H1 (cell line): Measurements from ENCODE around the gene RNU6-7. TPM values are rescaled to one million over a fixed set of nuclear protein-coding genes. Genes with fewer than 3 reads are reported as not detected.

ENCODE experiments used
- CTCF ChIA-PET: fragments of 300-600 bp; sonication (Branson Sonifier 250); formaldehyde crosslinking; loops from one replicate; lab custom pipeline; 2021; ENCODE audit not compliant: partially characterized antibody; lab: Charles Lee
- POLR2A ChIA-PET: fragments of 300-600 bp; sonication (Branson Sonifier 250); formaldehyde crosslinking; loops from one replicate; lab custom pipeline; 2021; ENCODE audit warnings: inconsistent platforms; ENCODE audit not compliant: partially characterized antibody; lab: Charles Lee
- DNase-seq, 2 experiments: peaks; one replicate each; pipeline versions ENCODE4 v3.0.0 to v3.0.0-alpha.2; 2010 to 2022; ENCODE audit warnings: low spot score in 2 of 2, low read depth in 1 of 2, mixed read lengths in 1 of 2
- FAIRE-seq: peaks from 2 replicates; lab custom pipeline; 2011; peaks lifted over from hg19 to GRCh38; lab: Jason Lieb, UNC
- H2AFZ ChIP-seq: 2 replicates; pipeline ENCODE4 v1.8.1; 2012; ENCODE audit warnings: low read length, inconsistent platforms
- H2AK5ac ChIP-seq: 2 replicates; pipeline ENCODE4 v1.6.1; 2013; ENCODE audit warnings: low read depth, low read length
- H2BK120ac ChIP-seq: replicated peaks from 2 replicates; pipeline ENCODE3; 2013; ENCODE audit warnings: low read depth, low read length, inconsistent platforms
- H2BK12ac ChIP-seq: 2 replicates; pipeline ENCODE4 v1.6.1; 2013; ENCODE audit warnings: low read depth, low read length
- H2BK15ac ChIP-seq: 2 replicates; pipeline ENCODE4 v1.6.1; 2013; ENCODE audit warnings: low read length
- H2BK20ac ChIP-seq: 2 replicates; pipeline ENCODE4 v1.6.1; 2013; ENCODE audit warnings: low read length
- H2BK5ac ChIP-seq: 2 replicates; pipeline ENCODE4 v1.6.1; 2013; ENCODE audit warnings: low read depth, low read length
- H3K14ac ChIP-seq: 2 replicates; pipeline ENCODE4 v1.6.1; 2013; ENCODE audit warnings: inconsistent platforms; ENCODE audit not compliant: insufficient read length
- H3K18ac ChIP-seq: 2 replicates; pipeline ENCODE4 v1.6.1; 2013; ENCODE audit warnings: low read length; ENCODE audit errors: extremely low read depth
- H3K23ac ChIP-seq: 2 replicates; pipeline ENCODE4 v1.6.1; 2013; ENCODE audit warnings: inconsistent platforms; ENCODE audit not compliant: insufficient read length
- H3K23me2 ChIP-seq: 2 replicates; pipeline ENCODE4 v1.6.1; 2013; ENCODE audit warnings: low read depth, low read length
- H3K27ac ChIP-seq: 2 replicates; pipeline ENCODE4 v1.6.1; 2011; ENCODE audit warnings: low read depth, low read length, inconsistent platforms
- H3K27me3 ChIP-seq, 4 experiments: replicated peaks in 1 of 4; 1 replicate in 1 of 4; 2 replicates in 3 of 4; pipeline versions ENCODE4 v1.6.1 to v1.8.1; 2011 to 2013; ENCODE audit warnings: low read length in 3 of 4, mild to moderate bottlenecking in 3 of 4, inconsistent platforms in 2 of 4, mixed read lengths in 2 of 4, moderate library complexity in 1 of 4; ENCODE audit not compliant: control insufficient read depth in 3 of 4, insufficient read depth in 3 of 4; ENCODE audit errors: extremely low read depth in 1 of 4
- H3K36me3 ChIP-seq, 4 experiments: 2 replicates each; pipeline versions ENCODE4 v1.6.1 to v1.8.1; 2011 to 2013; ENCODE audit warnings: mild to moderate bottlenecking in 4 of 4, low read length in 3 of 4, moderate library complexity in 2 of 4, control low read depth in 1 of 4, inconsistent platforms in 1 of 4; ENCODE audit not compliant: insufficient read depth in 4 of 4, control insufficient read depth in 2 of 4
- H3K4ac ChIP-seq: replicated peaks from 2 replicates; pipeline ENCODE3; 2013; ENCODE audit warnings: low read length, low read depth, mixed read lengths, inconsistent platforms; ENCODE audit not compliant: insufficient read length
- H3K4me1 ChIP-seq, 4 experiments: replicated peaks in 1 of 4; 1 replicate in 1 of 4; 2 replicates in 3 of 4; pipeline versions ENCODE4 v1.6.1 to v1.8.1; 2011 to 2013; ENCODE audit warnings: low read length in 3 of 4, inconsistent platforms in 2 of 4, mixed read lengths in 1 of 4; ENCODE audit not compliant: insufficient read depth in 4 of 4, control insufficient read depth in 3 of 4
- H3K4me2 ChIP-seq, 2 experiments: 2 replicates each; pipeline versions ENCODE4 v1.6.1 to v1.8.1; 2011 to 2013; ENCODE audit warnings: low read depth in 2 of 2, low read length in 2 of 2, control low read depth in 1 of 2, inconsistent platforms in 1 of 2, mild to moderate bottlenecking in 1 of 2; ENCODE audit not compliant: insufficient read depth in 1 of 2
- H3K4me3 ChIP-seq, 4 experiments: fragments of 200-600, 300-600 bp in 1 of 4; sonication (generic), shearing (Covaris generic), sonication (Bioruptor Twin) in 1 of 4; 2 replicates each; pipeline versions ENCODE4 v1.5.1 to v1.8.1; 2011 to 2016; ENCODE audit warnings: low read length in 4 of 4, low read depth in 3 of 4, control low read depth in 2 of 4, inconsistent platforms in 2 of 4, mild to moderate bottlenecking in 2 of 4, mixed read lengths in 1 of 4, moderate library complexity in 1 of 4; ENCODE audit not compliant: insufficient read depth in 2 of 4; ENCODE audit errors: extremely low read depth in 1 of 4
- H3K56ac ChIP-seq: replicated peaks from 2 replicates; pipeline ENCODE3; 2013; ENCODE audit warnings: low read depth, mild to moderate bottlenecking, mixed read lengths, low read length, inconsistent platforms; ENCODE audit not compliant: insufficient read length
- H3K79me1 ChIP-seq: 2 replicates; pipeline ENCODE4 v1.6.1; 2013; ENCODE audit warnings: low read depth, low read length, control low read depth
- H3K79me2 ChIP-seq, 2 experiments: 2 replicates each; pipeline versions ENCODE4 v1.6.1 to v1.8.1; 2012 to 2013; ENCODE audit warnings: low read length in 2 of 2, mild to moderate bottlenecking in 2 of 2, inconsistent platforms in 1 of 2; ENCODE audit not compliant: insufficient read depth in 2 of 2, control insufficient read depth in 1 of 2
- H3K9ac ChIP-seq, 4 experiments: replicated peaks in 1 of 4; 1 replicate in 1 of 4; 2 replicates in 3 of 4; pipeline versions ENCODE4 v1.6.1 to v1.8.1; 2011 to 2013; ENCODE audit warnings: low read depth in 3 of 4, low read length in 3 of 4, control low read depth in 2 of 4, mild to moderate bottlenecking in 2 of 4, moderate library complexity in 2 of 4, inconsistent platforms in 1 of 4; ENCODE audit errors: extremely low read depth in 1 of 4
- H3K9me3 ChIP-seq, 2 experiments: 2 replicates each; pipeline versions ENCODE4 v1.6.1 to v1.8.1; 2012 to 2013; ENCODE audit warnings: mild to moderate bottlenecking in 2 of 2, moderate library complexity in 2 of 2, control low read depth in 1 of 2, inconsistent platforms in 1 of 2, low read depth in 1 of 2, low read length in 1 of 2, mixed read lengths in 1 of 2; ENCODE audit not compliant: insufficient read depth in 2 of 2
- H4K20me1 ChIP-seq, 2 experiments: replicated peaks in 1 of 2; 2 replicates each; pipeline versions ENCODE3 to v1.8.1; 2011 to 2013; ENCODE audit warnings: inconsistent platforms in 2 of 2, low read length in 2 of 2, mild to moderate bottlenecking in 1 of 2; ENCODE audit not compliant: insufficient read depth in 2 of 2, control insufficient read depth in 1 of 2
- H4K5ac ChIP-seq: 2 replicates; pipeline ENCODE4 v1.6.1; 2013; ENCODE audit warnings: low read length, low read depth, mixed read lengths, inconsistent platforms; ENCODE audit not compliant: insufficient read length
- H4K8ac ChIP-seq: 2 replicates; pipeline ENCODE4 v1.8.0; 2013; ENCODE audit warnings: mild to moderate bottlenecking, moderate library complexity, low read length, inconsistent platforms; ENCODE audit not compliant: insufficient read depth; ENCODE audit errors: extremely low read depth
- H4K91ac ChIP-seq: replicated peaks from 2 replicates; pipeline ENCODE3; 2013; ENCODE audit warnings: low read length, mixed read lengths, inconsistent platforms; ENCODE audit not compliant: insufficient read length
- ASH2L ChIP-seq: fragments of 200-600, 300-600 bp; sonication (generic); IDR thresholded peaks from one replicate; pipeline ENCODE4 v1.7.1; 2017; ENCODE audit warnings: low read length
- CBX8 ChIP-seq: fragments of 300-800, 300-1000 bp; sonication (generic); IDR thresholded peaks from 2 replicates; pipeline ENCODE4 v1.7.1; 2016; ENCODE audit warnings: low read depth, low read length, borderline replicate concordance
- EP300 ChIP-seq, 2 experiments: IDR thresholded peaks; 1 replicate in 1 of 2; 2 replicates in 1 of 2; pipeline ENCODE4 v1.6.1; 2011 to 2012; ENCODE audit warnings: low read depth in 2 of 2, low read length in 2 of 2, mild to moderate bottlenecking in 2 of 2, borderline replicate concordance in 1 of 2, inconsistent platforms in 1 of 2, moderate library complexity in 1 of 2
- HDAC2 ChIP-seq, 2 experiments: fragments of 300-600 bp in 1 of 2; sonication (generic) in 1 of 2; IDR thresholded peaks; 2 replicates each; pipeline ENCODE4 v1.6.1; 2011 to 2012; ENCODE audit warnings: low read depth in 2 of 2, low read length in 2 of 2, mild to moderate bottlenecking in 2 of 2, moderate library complexity in 2 of 2, borderline replicate concordance in 1 of 2, inconsistent platforms in 1 of 2
- KDM1A ChIP-seq: fragments of 200-600, 300-600 bp; sonication (generic); IDR thresholded peaks from 2 replicates; pipeline ENCODE4 v1.7.1; 2016; ENCODE audit warnings: mild to moderate bottlenecking, low read length, borderline replicate concordance
- POLR2A ChIP-seq, 2 experiments: IDR thresholded peaks; 1 replicate in 1 of 2; 2 replicates in 1 of 2; pipeline ENCODE4 v1.6.1; 2011; ENCODE audit warnings: low read depth in 2 of 2, low read length in 2 of 2, mild to moderate bottlenecking in 2 of 2; ENCODE audit errors: control extremely low read depth in 1 of 2
- RXRA ChIP-seq: IDR thresholded peaks from 2 replicates; pipeline ENCODE4 v1.6.1; 2011; ENCODE audit warnings: low read depth, mild to moderate bottlenecking, low read length, moderate library complexity; ENCODE audit not compliant: insufficient read depth
- SUZ12 ChIP-seq: fragments of 200-600 bp; sonication (generic); IDR thresholded peaks from 2 replicates; pipeline ENCODE4 v1.6.1; 2012; ENCODE audit warnings: mild to moderate bottlenecking, inconsistent platforms, low read length, moderate library complexity, mixed read lengths
- TAF7 ChIP-seq: optimal IDR thresholded peaks from 2 replicates; pipeline ENCODE3; 2011; ENCODE audit warnings: low read depth, mild to moderate bottlenecking, inconsistent platforms, low read length, moderate library complexity, borderline replicate concordance
- WGBS, 2 experiments: shearing (Covaris generic) in 1 of 2; methylation state at CpG; one replicate each; pipeline versions ENCODE4 v1.1.6 to v1.1.7; 2013 to 2015; ENCODE audit warnings: low lambda C conversion rate in 2 of 2, mixed read lengths in 2 of 2, inconsistent platforms in 1 of 2, low coverage in 1 of 2, missing lambda C conversion rate in 1 of 2; ENCODE audit not compliant: insufficient replicate concordance in 2 of 2, insufficient coverage in 1 of 2, insufficient read length in 1 of 2; ENCODE audit errors: extremely low coverage in 1 of 2, missing lambda C conversion rate in 1 of 2; 5-methylcytosine and 5-hydroxymethylcytosine counted together
- polyA plus RNA-seq, 7 experiments: library from polyadenylated mRNA; depleted of rRNA in 3 of 7; stranded (reverse) in 5 of 7; unstranded in 2 of 7; fragments of >200 nt in 5 of 7; fragments of 200-250 nt in 2 of 7; gene quantifications; 1 replicate in 5 of 7; 2 replicates in 1 of 7; 4 replicates in 1 of 7; pipeline versions ENCODE4 v1.2.1 to v1.2.3, GENCODE V29; 2011 to 2013; ENCODE audit warnings: missing spikeins in 2 of 7, mixed read lengths in 2 of 7
- total RNA-seq: library from RNA; stranded (reverse); fragmentation: NEBNext Ultra II Directional; extraction: Animal tissue kit (Norgen Biotek cat#: 25700); gene quantifications from 2 replicates; pipeline ENCODE4 v1.2.1, GENCODE V29; 2021
- TF ChIP-seq, protein P1 (sequence below): IDR thresholded peaks from 2 replicates; pipeline ENCODE4 v1.6.1; 2012; ENCODE audit warnings: inconsistent platforms
- TF ChIP-seq, protein P2 (sequence below): IDR thresholded peaks from 2 replicates; pipeline ENCODE4 v1.6.1; 2011; ENCODE audit warnings: low read length, improper control_type of control experiment

The RNU6-7 gene
- total and polyA plus RNA-seq, 2 of the 8 experiments (the other 6 are each of a cell fraction or from before 2014, with no cell fraction given) = not detected

DNA sequence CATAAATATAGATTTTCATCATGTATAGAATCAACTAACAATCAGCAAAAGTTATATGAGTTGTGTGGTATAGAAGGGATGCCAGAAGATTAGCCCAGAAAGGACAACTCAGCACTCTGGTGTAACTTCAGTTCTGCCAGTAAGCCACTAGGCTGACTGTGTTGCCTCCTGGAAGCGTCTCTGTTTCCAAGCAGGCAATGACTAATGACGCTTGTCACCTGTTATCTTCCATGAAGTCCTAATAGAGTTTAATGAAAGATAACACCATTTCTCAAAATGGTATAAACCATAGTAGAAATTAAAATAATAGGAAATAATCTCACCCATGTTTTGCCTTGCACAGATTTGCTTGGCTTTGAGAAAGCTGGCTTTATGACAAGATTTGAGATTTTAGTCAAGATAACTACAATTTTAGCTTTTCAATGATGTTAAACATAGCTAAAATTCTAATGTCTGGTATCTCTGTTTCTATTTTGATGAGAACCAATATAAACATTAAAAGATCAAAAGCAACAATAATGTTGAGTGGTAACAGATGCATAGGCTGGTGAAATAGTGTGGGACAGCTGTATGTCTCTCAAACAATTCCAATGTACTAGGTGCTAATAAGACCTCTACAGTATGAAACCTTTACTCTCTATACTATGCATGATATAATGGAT lies 9.0 kb upstream of the RNU6-7 start:
- H2BK120ac ChIP-seq = no peak overlapping the region
- H3K4me3 ChIP-seq = no peak overlapping the region
- H2BK12ac ChIP-seq = no peak overlapping the region
- no peak overlapping the region for H2AFZ ChIP-seq
- POLR2A ChIA-PET = no interaction called here
- H3K4ac ChIP-seq = no peak overlapping the region
- no peak overlapping the region for H3K27ac ChIP-seq
- WGBS, 2 experiments = 92% methylated on average over 2 of the region's 2 CpGs; no CpG with 5 or more reads in 1 of the 2 experiments
- FAIRE-seq (no peak), DNase-seq (no peak)
- no peaks in the 10 kb centered on the region for H4K20me1 ChIP-seq
- CTCF ChIA-PET = interaction anchor here (1.1 to 1.7 kb wide), 3 partner anchors 13 to 59 kb away, joined by 3 to 6 read pairs (median 5); no protein-coding TSS in a partner anchor
- H3K4me2 ChIP-seq = no peak overlapping the region
- no peak overlapping the region for H4K8ac ChIP-seq
- H4K91ac ChIP-seq = no peak overlapping the region
- H2BK20ac ChIP-seq = no peak overlapping the region
- no peak overlapping the region for H2BK15ac ChIP-seq
- H3K79me2 ChIP-seq = no peaks in the 10 kb centered on the region
- no peak overlapping the region for H3K9ac ChIP-seq
- no peaks in the 10 kb centered on the region for H3K23me2 ChIP-seq
- H3K23ac ChIP-seq = no peak overlapping the region
- H2AK5ac ChIP-seq = no peak overlapping the region
- H3K36me3 ChIP-seq = no peaks in the 10 kb centered on the region
- no peak overlapping the region for H2BK5ac ChIP-seq
- no peaks in the 10 kb centered on the region for H3K4me1 ChIP-seq
- H4K5ac ChIP-seq = no peak overlapping the region
- H3K27me3 ChIP-seq = no peaks in the 10 kb centered on the region
- no peak overlapping the region for H3K56ac ChIP-seq
- no peak overlapping the region for H3K18ac ChIP-seq
- H3K79me1 ChIP-seq = no peaks in the 10 kb centered on the region
- H3K14ac ChIP-seq = no peak overlapping the region
- no peaks in the 10 kb centered on the region for H3K9me3 ChIP-seq
- TF ChIP-seq, protein P1, sequence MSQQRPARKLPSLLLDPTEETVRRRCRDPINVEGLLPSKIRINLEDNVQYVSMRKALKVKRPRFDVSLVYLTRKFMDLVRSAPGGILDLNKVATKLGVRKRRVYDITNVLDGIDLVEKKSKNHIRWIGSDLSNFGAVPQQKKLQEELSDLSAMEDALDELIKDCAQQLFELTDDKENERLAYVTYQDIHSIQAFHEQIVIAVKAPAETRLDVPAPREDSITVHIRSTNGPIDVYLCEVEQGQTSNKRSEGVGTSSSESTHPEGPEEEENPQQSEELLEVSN = no peak
- TF ChIP-seq POLR2A (IDR thresholded peaks at IDR 0.05; ENCODE audit: control extremely low read depth in 1 of 2, low read depth in 2 of 2, low read length in 2 of 2) (no peak), EP300 (IDR thresholded peaks at IDR 0.05; ENCODE audit: borderline replicate concordance in 1 of 2, low read depth in 2 of 2, low read length in 2 of 2) (no peak), CBX8 (no peak), SUZ12 (no peak), TAF7 (no peak), ASH2L (no peak), KDM1A (no peak), RXRA (no peak), HDAC2 (IDR thresholded peaks at IDR 0.05; ENCODE audit: borderline replicate concordance in 1 of 2, low read depth in 2 of 2, low read length in 2 of 2) (no peak)
- TF ChIP-seq, protein P2, sequence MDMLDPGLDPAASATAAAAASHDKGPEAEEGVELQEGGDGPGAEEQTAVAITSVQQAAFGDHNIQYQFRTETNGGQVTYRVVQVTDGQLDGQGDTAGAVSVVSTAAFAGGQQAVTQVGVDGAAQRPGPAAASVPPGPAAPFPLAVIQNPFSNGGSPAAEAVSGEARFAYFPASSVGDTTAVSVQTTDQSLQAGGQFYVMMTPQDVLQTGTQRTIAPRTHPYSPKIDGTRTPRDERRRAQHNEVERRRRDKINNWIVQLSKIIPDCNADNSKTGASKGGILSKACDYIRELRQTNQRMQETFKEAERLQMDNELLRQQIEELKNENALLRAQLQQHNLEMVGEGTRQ = no peak
